GM12891 (cell line): ENCODE data around the gene SPIRE1.

Experiments used
- PAX5 ChIP-seq: IDR thresholded peaks from 2 replicates; pipeline ENCODE4 v1.6.1; 2011; ENCODE audit warnings: low read length, moderate library complexity, mild to moderate bottlenecking; ENCODE audit not compliant: insufficient read depth, severe bottlenecking
- POLR2A ChIP-seq: IDR thresholded peaks from 2 replicates; pipeline ENCODE4 v1.6.1; 2011; ENCODE audit warnings: low read depth, low read length, control low read depth
- POLR2AphosphoS5 ChIP-seq: IDR thresholded peaks from 2 replicates; pipeline ENCODE4 v1.6.1; 2011; ENCODE audit warnings: low read depth, low read length, control low read depth
- TAF1 ChIP-seq: IDR thresholded peaks from 2 replicates; pipeline ENCODE4 v1.6.1; 2011; ENCODE audit warnings: low read depth, low read length, control low read depth

DNA sequence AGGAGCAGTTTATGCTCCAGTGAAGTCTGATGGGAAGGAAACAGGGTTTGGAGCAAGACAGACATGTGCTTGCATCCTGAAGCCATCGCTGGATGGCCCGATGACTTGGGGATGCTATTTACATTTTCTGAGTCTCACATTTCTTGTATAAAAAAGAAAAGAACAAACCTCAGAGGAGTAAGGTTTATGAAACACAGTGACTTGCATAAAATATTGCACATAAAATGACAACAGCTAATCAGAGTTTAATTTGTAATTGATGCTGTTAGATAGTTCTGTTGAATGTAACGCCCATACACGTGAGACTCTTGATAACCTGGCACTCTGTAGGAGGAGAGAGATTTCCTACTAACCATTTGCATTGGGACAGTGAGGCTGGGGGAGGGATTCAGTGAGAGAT, 233.7 kb downstream of the SPIRE1 start:
- no peak for TF ChIP-seq TAF1
- no peak for TF ChIP-seq POLR2A
- no peak for TF ChIP-seq POLR2AphosphoS5
- no peak for TF ChIP-seq PAX5
